ENCODE results near the gene PTPN13.

DNA sequence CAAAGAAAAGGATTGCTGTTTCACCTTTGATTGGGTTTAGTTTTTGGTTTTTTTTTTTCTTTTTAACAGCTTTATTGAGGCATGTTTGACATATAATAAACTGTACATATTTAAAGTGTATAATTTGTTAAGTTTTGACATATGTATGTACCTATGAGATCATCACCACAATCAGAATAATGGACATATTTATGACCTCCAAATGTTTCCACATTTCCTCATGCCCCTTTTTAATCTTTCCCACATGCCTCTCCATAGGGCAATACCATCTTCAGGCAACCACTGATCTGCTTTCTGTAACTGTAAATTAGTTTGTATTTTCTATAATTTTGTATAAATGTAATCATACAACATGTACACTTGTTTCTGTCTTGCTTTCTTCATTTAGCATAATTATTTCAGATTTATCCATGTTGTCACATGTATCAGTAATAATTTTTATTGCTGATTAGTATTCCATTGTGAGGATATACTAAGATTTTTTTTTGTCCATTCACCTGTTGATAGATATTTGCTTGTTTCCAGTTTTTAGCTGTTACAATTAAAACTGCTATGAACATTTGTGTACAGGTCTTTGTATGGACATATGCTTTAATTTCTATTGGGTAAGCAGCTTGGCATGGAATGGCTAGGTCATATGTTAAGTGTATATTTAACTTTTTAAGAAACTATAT, 33.5 kb downstream of the PTPN13 start:
- no peak for TF ChIP-seq EZH2 (IDR thresholded peaks at IDR 0.05; ENCODE audit: borderline replicate concordance, low read depth, low read length, poor library complexity, severe bottlenecking)
- TF ChIP-seq, protein P1, sequence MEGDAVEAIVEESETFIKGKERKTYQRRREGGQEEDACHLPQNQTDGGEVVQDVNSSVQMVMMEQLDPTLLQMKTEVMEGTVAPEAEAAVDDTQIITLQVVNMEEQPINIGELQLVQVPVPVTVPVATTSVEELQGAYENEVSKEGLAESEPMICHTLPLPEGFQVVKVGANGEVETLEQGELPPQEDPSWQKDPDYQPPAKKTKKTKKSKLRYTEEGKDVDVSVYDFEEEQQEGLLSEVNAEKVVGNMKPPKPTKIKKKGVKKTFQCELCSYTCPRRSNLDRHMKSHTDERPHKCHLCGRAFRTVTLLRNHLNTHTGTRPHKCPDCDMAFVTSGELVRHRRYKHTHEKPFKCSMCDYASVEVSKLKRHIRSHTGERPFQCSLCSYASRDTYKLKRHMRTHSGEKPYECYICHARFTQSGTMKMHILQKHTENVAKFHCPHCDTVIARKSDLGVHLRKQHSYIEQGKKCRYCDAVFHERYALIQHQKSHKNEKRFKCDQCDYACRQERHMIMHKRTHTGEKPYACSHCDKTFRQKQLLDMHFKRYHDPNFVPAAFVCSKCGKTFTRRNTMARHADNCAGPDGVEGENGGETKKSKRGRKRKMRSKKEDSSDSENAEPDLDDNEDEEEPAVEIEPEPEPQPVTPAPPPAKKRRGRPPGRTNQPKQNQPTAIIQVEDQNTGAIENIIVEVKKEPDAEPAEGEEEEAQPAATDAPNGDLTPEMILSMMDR (conservative IDR thresholded peaks at IDR 0.05; ENCODE audit: low read depth, low read length), result no peak
